Amygdala (tissue), 56 donors: ENCODE data around the gene ARFRP1.

Source experiments
- DNase-seq, 56 donors: peaks; one replicate each; lab custom pipeline; 2025; lab: John Stamatoyannopoulos, UW

ARFRP1 gene

GRCh38 chr20:63693083-63693732 is 14.6 kb downstream of the ARFRP1 start:
- peak in 5 of 56 donors; percentile 7 to 65 (median 18) for DNase-seq

- DNase-seq, result no peak
Measured at GRCh38 chr20:63692436-63693082, 15.2 kb downstream of the ARFRP1 start.

- DNase-seq, result no peak
Measured at GRCh38 chr20:63691711-63692435, 15.9 kb downstream of the ARFRP1 start.

GRCh38 chr20:63690898-63691710 is 16.7 kb downstream of the ARFRP1 start:
- DNase-seq, result no peak

- no peak for DNase-seq
Measured at GRCh38 chr20:63690003-63690897, 17.5 kb downstream of the ARFRP1 start.

GRCh38 chr20:63689046-63690002 is 18.5 kb downstream of the ARFRP1 start:
- DNase-seq, result no peak

- no peak for DNase-seq
Measured at GRCh38 chr20:63688228-63689045, 19.3 kb downstream of the ARFRP1 start.

GRCh38 chr20:63687419-63688178 is 20.2 kb downstream of the ARFRP1 start:
- no peak for DNase-seq

GRCh38 chr20:63686492-63687321 is 21.1 kb downstream of the ARFRP1 start:
- DNase-seq, result no peak

GRCh38 chr20:63686094-63686491 is 21.7 kb downstream of the ARFRP1 start:
- DNase-seq, result no peak

GRCh38 chr20:63685269-63686026 is 22.3 kb downstream of the ARFRP1 start:
- no peak for DNase-seq

- DNase-seq, result peak in 12 of 56 donors; percentile 7 to 45 (median 16)
Measured at GRCh38 chr20:63682384-63683139, 25.2 kb downstream of the ARFRP1 start.

GRCh38 chr20:63681609-63682142 is 26.1 kb downstream of the ARFRP1 start:
- DNase-seq, result no peak
